GM18519 (cell line): ENCODE data around the gene PLEKHG5.

Source experiments
- ATAC-seq: cut with Tn5 transposase; IDR thresholded peaks from one replicate; pipeline ENCODE4 v1.9.1; 2021; ENCODE audit warnings: mild to moderate bottlenecking, moderate library complexity; ENCODE audit not compliant: unreplicated experiment, low FRiP score

Gene PLEKHG5

GRCh38 chr1:6510493-6510892 lies 19.0 kb upstream of the PLEKHG5 start:
- no peak for ATAC-seq

- ATAC-seq: no peak
These were observed 18.4 kb upstream of the PLEKHG5 start for GRCh38 chr1:6509919-6510291.

DNA sequence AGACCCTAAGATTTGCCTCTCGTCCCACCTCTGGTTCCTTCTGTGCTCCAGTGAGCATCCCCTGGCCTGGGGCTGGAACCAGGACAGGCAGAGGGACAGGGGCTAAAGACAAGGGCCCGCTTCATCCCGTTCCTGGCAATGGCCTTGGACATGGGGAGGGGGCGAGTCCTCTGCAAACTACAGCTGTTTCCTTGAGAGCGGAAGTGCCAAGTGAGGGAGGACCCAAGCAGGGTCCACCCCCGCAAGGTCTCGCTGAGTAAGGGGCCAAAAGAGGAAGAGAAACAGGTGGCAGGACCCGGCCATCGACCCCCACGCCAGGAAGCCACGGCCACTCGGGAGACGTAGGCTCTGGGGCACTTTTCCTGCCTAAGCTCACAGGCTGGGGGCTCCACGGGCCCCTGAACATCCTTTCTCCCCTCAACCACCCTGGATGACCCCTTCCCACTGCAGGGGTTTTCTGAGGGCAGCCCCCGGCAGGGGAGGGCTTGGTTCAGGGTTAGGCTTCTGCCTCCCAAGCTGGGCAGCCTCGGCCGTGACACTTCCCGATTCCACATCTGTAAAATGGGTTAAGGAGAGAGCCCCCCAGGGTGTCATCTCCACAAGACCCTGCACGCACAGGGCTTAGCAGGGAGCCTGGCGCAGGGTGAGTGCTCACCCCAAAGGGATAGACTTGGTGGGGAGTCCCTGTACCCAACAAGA lies 17.9 kb upstream of the PLEKHG5 start:
- no peak for ATAC-seq

- no peak for ATAC-seq
These were observed 17.3 kb upstream of the PLEKHG5 start for GRCh38 chr1:6508816-6509189.

- no peak for ATAC-seq
These were observed 16.8 kb upstream of the PLEKHG5 start for GRCh38 chr1:6508154-6508815.

DNA sequence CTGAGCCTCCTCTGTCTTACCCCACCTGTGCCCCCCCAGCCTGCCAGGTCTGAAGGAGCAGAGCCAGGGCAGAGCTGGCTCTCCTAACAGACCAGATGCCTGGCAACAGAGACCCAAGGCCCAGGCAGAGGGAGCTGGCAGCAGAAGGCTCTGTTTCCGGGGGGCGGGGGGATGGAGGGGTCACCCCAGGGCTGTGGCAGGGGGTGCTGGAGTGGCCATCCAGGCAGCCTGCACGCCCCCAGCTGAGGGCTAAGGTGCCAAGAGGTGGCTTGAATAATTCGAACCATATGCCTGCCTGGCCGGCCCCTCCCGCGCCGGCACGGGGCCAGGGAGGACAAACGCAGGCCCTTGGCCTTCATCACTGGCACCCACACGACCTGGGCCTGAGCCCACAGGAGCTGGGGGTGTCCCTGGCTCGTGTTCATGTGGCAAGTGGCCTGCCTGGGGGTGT lies 16.0 kb upstream of the PLEKHG5 start:
- no peak for ATAC-seq

- ATAC-seq: no peak
These were observed 15.6 kb upstream of the PLEKHG5 start for GRCh38 chr1:6507037-6507428.

DNA sequence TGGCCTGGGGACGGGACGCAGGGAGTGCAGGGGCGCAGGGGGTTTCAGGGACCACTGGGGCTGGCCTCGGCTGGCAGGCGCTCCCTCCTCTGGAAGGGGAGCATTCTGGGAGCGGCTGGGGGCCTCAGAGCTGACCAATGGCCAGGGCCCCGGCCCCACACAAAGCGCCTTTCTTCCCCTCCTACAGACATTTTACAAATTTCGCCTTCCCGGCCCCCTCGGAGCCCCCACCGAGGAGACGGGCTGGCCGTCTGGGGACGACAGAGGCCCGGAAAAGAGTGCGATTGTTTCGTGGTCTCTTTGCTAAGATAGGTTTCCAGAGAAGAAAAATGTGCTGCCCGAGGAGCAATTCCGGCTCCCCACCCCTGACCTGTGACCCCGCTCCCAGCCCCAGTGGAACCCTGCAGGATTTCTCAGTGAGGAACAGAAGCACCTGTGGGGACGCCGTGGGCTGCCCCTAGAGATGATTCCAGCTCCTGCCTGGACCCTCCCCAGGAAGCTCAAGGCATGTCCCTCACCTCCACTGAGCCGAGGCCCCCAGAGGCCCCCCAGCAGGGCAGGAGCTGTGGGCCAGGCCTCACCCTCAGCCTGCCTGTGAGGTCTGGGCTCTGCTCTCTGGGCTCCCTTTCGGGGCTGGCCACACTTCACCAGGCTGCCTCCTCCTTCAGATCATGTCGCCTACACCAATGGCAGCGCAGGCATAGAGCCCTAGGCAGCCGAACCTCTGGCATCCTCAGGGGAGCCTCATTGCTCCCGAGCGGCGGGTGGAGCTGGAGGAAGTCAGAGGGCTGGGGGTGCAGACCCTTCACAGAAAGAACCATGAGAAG lies 15.0 kb upstream of the PLEKHG5 start:
- no peak for ATAC-seq

- ATAC-seq: no peak
These were observed 14.1 kb upstream of the PLEKHG5 start for GRCh38 chr1:6505367-6506209.

DNA sequence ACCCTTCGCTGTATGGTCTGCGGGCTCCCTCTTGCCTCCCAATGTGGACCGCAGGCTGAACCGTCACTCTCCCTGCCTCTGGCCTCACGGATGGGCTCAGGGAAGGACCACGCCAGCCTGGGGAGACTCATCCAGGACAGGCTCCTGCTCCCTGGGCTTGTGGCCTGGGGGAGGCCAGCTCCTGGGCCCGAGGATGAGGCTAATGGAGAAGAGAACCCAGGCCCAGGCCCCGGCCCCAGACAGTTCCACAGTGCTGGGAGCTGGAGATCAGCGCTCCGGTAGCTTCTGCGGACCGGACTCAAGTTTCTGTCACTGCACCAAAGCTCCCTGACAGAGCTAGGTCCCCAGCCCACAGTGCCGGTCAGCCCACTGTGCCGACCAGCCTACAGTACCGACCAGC lies 13.4 kb upstream of the PLEKHG5 start:
- ATAC-seq: no peak

DNA sequence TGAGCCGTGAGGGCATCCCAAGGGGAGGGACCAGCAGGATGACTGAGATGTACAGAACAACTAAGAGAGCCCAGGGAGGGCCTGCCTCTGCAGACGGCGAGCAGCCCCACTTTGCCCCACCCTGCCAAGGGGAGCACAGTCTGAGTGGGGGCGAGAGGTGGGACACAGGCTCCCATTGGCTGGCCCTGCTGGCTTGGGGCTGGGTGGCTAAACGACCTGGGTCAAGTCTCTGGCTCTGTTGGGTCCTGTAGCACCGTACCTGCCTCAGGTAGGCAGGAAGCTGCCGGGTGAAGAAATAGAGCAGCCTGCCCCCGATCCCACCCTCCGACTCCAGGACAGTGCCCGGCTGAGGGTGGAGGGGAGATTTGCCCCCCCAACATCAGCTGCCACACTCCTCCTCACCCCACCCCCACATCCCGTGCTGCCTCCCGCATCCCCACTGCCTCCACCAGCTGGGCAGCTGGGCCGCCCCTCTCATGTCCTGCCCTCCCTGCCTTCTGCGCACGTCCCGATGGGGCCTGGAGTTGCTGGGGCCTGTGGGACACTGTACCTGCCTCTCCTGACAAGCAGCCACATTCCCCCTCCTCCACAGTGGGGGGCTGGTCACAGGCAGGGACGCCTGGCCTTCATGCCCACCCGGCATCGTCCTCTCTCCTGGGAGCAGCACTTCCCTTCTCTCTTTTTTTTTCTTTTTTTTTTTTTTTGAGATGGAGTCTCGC lies 12.6 kb upstream of the PLEKHG5 start:
- ATAC-seq: no peak

- ATAC-seq: no peak
These were observed 10.8 kb upstream of the PLEKHG5 start for GRCh38 chr1:6502000-6502891.

- no peak for ATAC-seq
These were observed 9.9 kb upstream of the PLEKHG5 start for GRCh38 chr1:6501279-6501813.

GRCh38 chr1:6500544-6501278 lies 9.2 kb upstream of the PLEKHG5 start:
- ATAC-seq: no peak

GRCh38 chr1:6499296-6499695 lies 7.8 kb upstream of the PLEKHG5 start:
- ATAC-seq: no peak

GRCh38 chr1:6498576-6499111 lies 7.2 kb upstream of the PLEKHG5 start:
- ATAC-seq: no peak

DNA sequence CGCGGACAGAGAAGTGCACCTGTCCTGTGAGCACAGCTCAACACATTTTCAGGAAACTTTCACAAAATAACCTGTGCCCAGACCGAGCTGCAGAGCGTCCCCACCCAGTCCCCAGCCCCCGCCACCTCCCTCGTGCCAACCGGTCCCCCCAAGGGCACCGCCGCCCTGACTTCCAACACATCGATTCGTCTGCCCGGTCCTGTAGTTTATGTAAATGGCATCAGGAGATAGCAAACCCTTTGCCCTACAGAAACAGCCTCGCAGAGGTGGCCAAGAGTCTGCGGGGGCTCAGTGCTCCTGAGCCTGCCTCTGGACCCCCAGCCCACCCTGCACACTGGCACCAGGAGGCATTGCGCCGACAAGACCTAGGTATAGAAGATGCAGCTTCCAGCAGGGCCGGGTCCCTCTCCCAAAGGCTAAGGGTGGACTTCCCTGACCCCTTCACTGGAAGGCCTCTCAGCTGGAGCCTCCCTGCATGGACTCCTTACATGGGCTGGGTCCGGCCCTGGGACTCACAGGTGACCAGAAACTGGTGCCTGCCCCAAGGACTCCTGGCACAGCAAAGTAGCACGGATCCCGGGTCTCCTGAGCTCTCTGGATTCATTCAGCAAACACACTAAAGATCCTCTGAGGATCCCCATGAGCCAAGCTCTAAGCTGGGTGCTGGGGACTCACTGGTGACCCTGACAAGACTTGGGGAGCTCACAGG lies 6.6 kb upstream of the PLEKHG5 start:
- ATAC-seq: no peak
